RWPE1 (cell line): ENCODE data around the gene CACNA2D3.

ENCODE experiments used
- CTCF ChIA-PET: fragments of 350-600 bp; sonication (Branson Sonifier 250); formaldehyde crosslinking; extraction: SDS; loops from one replicate; lab custom pipeline; 2021; lab: Yijun Ruan, JAX
- POLR2A ChIA-PET: fragments of 400-600 bp; formaldehyde crosslinking; extraction: SDS; loops from one replicate; lab custom pipeline; 2020; ENCODE audit warnings: antibody characterized with exemption; ENCODE audit not compliant: low non-redundant PET; lab: Yijun Ruan, JAX
- DNase-seq: peaks from one replicate; pipeline ENCODE4 v3.0.0; 2012; ENCODE audit warnings: low spot score
- H3K27ac ChIP-seq: fragments of 450-650 bp; 2 replicates; pipeline ENCODE4 v1.5.1; 2017
- CTCF ChIP-seq: fragments of 450-650 bp; conservative IDR thresholded peaks from 2 replicates; pipeline ENCODE4 v1.5.1; 2017; ENCODE audit warnings: low read depth, mild to moderate bottlenecking

CACNA2D3 gene

GRCh38 chr3:54582424-54582823 is 460.1 kb downstream of the CACNA2D3 start:
- ChIA-PET CTCF (no interaction called here), POLR2A (no interaction called here)
- DNase-seq = no peak
- no peak overlapping the region for H3K27ac ChIP-seq
- TF ChIP-seq CTCF = no peak

GRCh38 chr3:54591157-54591556 is 468.8 kb downstream of the CACNA2D3 start:
- no peak overlapping the region for H3K27ac ChIP-seq
- no peak for TF ChIP-seq CTCF
- CTCF ChIA-PET = no interaction called here
- no peak for DNase-seq
- POLR2A ChIA-PET = no interaction called here

- CTCF ChIA-PET = no interaction called here
- TF ChIP-seq CTCF = no peak
- DNase-seq = no peak
- no peak overlapping the region for H3K27ac ChIP-seq
- POLR2A ChIA-PET = no interaction called here
Observed at GRCh38 chr3:54593653-54594052, 471.3 kb downstream of the CACNA2D3 start.

- no peak overlapping the region for H3K27ac ChIP-seq
- TF ChIP-seq CTCF = no peak
- CTCF ChIA-PET = no interaction called here
- DNase-seq = no peak
- POLR2A ChIA-PET = no interaction called here
Observed at GRCh38 chr3:54596087-54596486, 473.7 kb downstream of the CACNA2D3 start.

GRCh38 chr3:54599716-54600115 is 477.4 kb downstream of the CACNA2D3 start:
- DNase-seq = no peak
- no peak for TF ChIP-seq CTCF
- CTCF ChIA-PET = interaction anchor here (0.6 kb wide), 1 partner anchor 13 kb away, joined by 3 read pairs; no protein-coding TSS in a partner anchor
- H3K27ac ChIP-seq = no peak overlapping the region
- POLR2A ChIA-PET = no interaction called here

GRCh38 chr3:54600441-54601204 is 478.3 kb downstream of the CACNA2D3 start:
- ChIA-PET CTCF (interaction anchor here (0.6 kb wide), 1 partner anchor 14 kb away, joined by 3 read pairs; no protein-coding TSS in a partner anchor), POLR2A (no interaction called here)
- DNase-seq = no peak
- TF ChIP-seq CTCF = no peak
- no peak overlapping the region for H3K27ac ChIP-seq
